ENCODE measurements around the gene FANCI.

DNA sequence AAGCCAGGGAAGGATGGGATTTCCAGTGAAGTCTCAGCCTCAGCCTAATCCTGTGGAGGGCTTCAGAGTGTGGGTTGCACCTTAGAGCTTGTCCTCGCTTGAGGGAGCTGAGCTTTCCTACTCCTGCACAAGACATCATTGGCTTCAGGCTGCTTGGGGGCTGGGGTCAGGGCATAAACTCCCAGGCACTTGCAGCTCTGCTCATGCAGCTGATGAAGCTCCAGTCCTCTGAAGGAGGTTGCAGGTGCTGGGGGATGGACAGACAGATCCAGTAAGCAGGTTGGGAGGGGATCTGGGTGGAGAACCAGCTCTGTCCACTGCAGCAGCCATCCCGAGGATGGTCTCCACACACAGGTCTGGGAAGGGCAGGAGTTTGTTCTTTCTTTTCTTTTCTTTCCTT is 110.2 kb downstream of the FANCI start:
- TF ChIP-seq CTCF (IDR thresholded peaks at IDR 0.05) = no peak
- no peak for TF ChIP-seq POLR2A (IDR thresholded peaks at IDR 0.05)
- TF ChIP-seq POLR2AphosphoS5 (IDR thresholded peaks at IDR 0.05) = no peak
